ENCODE results near the gene CLDN5. TPM values are rescaled to one million over a fixed set of nuclear protein-coding genes. Genes with fewer than 3 reads are reported as not detected.

Gene CLDN5
- total RNA-seq, 1 donor from 2014 or later = 19.5 TPM

DNA sequence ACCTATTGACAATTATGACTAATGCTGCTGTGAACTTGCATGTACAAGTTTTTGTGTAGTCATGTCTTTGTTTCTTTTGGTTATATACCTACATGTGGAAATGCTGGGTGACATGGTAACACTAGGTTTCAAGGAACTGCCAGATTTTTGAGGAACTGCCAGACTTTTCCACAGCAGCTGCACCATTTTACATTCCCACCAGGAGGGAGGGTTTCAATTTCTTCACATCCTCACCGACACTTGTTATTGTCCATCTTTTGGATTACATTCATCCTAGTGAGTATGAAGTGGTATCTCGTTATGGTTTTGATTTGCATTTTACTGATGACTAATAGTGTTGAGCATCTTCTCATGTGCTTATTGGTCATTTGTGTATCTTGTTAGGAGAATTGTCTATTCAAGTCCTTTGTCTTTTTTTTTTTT is 13.3 kb downstream of the CLDN5 start:
- Histone ChIP-seq H3K4me3 (no peak overlapping the region), H3K36me3 (no peaks in the 10 kb centered on the region), H3K27ac (replicated peaks) (no peak overlapping the region), H3K9me3 (replicated peaks) (peaks cover 18% of the 10 kb centered on the region), H3K4me1 (no peaks in the 10 kb centered on the region), H3K27me3 (ENCODE audit: low read depth) (no peaks in the 10 kb centered on the region)
- intact Hi-C loops (cut with micrococcal nuclease) = no loop called here
- TF ChIP-seq, protein P1, sequence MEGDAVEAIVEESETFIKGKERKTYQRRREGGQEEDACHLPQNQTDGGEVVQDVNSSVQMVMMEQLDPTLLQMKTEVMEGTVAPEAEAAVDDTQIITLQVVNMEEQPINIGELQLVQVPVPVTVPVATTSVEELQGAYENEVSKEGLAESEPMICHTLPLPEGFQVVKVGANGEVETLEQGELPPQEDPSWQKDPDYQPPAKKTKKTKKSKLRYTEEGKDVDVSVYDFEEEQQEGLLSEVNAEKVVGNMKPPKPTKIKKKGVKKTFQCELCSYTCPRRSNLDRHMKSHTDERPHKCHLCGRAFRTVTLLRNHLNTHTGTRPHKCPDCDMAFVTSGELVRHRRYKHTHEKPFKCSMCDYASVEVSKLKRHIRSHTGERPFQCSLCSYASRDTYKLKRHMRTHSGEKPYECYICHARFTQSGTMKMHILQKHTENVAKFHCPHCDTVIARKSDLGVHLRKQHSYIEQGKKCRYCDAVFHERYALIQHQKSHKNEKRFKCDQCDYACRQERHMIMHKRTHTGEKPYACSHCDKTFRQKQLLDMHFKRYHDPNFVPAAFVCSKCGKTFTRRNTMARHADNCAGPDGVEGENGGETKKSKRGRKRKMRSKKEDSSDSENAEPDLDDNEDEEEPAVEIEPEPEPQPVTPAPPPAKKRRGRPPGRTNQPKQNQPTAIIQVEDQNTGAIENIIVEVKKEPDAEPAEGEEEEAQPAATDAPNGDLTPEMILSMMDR (IDR thresholded peaks at IDR 0.05; ENCODE audit: borderline replicate concordance) = no peak
- DNase-seq = no peak

DNA sequence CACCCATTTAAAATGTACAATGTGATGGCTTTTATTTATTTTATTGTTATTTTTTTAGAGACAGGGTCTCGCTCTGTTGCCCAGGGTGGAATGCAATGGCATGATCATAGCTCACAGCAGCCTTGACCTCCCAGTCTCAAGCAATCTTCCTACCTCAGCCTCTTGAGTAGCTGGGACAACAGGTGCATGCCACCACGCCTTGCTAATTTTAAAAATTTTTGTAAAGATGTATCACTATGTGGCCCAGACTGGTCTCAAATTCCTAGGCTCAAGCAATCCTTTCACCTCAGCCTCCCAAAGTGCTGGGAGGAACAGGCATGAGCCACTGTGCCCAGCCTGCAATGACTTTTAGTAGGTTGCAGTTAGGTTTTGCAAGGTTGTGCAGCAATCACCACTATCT is 14.3 kb downstream of the CLDN5 start:
- intact Hi-C loops (cut with micrococcal nuclease) = no loop called here
- H3K36me3 ChIP-seq = no peaks in the 10 kb centered on the region
- no peak overlapping the region for H3K27ac ChIP-seq (replicated peaks)
- H3K4me1 ChIP-seq = no peaks in the 10 kb centered on the region
- H3K9me3 ChIP-seq (replicated peaks) = peaks cover 18% of the 10 kb centered on the region
- TF ChIP-seq, protein P1 (IDR thresholded peaks at IDR 0.05; ENCODE audit: borderline replicate concordance) = no peak
- no peak overlapping the region for H3K4me3 ChIP-seq
- no peaks in the 10 kb centered on the region for H3K27me3 ChIP-seq (ENCODE audit: low read depth)
- DNase-seq = no peak

DNA sequence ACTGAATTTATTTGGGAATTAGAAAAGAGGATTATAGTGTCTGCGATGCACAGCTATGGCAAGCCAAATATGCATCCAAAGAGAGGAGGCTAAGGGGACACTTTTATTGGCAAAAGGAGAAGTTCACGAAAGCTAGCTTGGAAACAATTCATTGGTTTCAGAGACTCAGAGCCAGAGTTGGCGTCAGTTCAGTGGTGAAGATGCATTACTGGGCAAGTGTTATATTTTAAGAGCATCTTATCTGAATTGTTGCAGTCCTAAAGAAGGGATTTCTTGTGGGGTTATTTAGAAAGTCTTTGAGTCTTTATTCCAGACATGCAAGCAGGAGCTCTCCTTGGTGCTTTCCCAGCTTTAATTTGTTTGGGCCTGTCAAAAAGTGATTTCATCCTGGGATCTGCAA is 15.0 kb downstream of the CLDN5 start:
- no peaks in the 10 kb centered on the region for H3K36me3 ChIP-seq
- intact Hi-C loops (cut with micrococcal nuclease) = no loop called here
- H3K4me3 ChIP-seq = no peak overlapping the region
- H3K4me1 ChIP-seq = no peaks in the 10 kb centered on the region
- H3K9me3 ChIP-seq (replicated peaks) = peaks cover 14% of the 10 kb centered on the region
- DNase-seq = no peak
- no peaks in the 10 kb centered on the region for H3K27me3 ChIP-seq (ENCODE audit: low read depth)
- TF ChIP-seq, protein P1 (IDR thresholded peaks at IDR 0.05; ENCODE audit: borderline replicate concordance) = no peak
- H3K27ac ChIP-seq (replicated peaks) = no peak overlapping the region

DNA sequence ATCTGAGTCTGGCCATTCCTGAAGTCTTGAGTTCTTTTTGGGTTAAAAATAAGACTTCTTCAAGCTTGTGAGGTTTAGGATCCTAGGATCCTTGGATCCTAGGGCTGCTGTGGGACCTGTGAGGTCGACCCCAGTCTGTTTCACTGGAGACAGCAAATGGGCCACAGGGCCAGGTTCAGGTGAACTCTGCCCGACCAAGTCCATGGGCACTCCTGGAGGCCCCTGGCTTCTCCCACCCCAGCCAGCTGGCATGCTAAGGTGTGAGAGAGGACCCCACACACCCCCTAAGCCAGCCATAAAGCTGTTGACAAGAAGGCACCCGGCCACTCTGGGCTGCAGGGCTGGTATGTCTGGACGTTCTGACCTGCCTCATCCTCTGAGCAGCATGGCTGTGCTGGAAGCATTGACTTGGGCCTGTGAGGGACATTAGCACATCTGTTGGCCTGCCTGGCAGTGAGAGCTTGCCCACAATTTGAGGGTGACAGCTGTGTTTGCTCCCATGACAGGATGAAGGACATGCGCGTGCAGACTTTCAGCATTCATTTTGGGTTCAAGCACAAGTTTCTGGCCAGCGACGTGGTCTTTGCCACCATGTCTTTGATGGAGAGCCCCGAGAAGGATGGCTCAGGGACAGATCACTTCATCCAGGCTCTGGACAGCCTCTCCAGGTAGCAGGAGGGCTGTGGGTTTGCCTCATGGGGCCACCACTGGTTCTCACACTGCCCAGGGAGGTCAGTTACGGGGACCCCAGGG is 16.0 kb downstream of the CLDN5 start:
- DNase-seq = no peak
- TF ChIP-seq, protein P1 (IDR thresholded peaks at IDR 0.05; ENCODE audit: borderline replicate concordance) = no peak
- Histone ChIP-seq H3K27ac (replicated peaks) (no peak overlapping the region), H3K4me1 (no peaks in the 10 kb centered on the region), H3K9me3 (replicated peaks) (peaks cover 4% of the 10 kb centered on the region), H3K27me3 (ENCODE audit: low read depth) (no peaks in the 10 kb centered on the region), H3K36me3 (no peaks in the 10 kb centered on the region), H3K4me3 (no peak overlapping the region)
- intact Hi-C loops (cut with micrococcal nuclease) = no loop called here

DNA sequence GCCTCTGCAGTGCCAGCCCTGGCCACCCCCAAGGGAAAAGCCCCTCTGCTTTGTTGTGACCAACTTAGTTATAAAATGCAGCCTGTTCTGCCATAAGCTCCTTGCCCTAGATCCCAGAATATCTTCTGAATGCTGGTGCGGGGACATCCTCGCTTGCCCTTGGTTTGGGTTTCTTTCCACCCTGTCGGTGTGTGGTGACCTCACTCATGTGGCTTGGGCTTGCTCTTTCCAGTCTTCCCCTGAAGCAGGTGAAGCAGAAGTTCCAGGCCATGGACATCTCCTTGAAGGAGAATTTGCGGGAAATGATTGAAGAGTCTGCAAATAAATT is 16.7 kb downstream of the CLDN5 start:
- Histone ChIP-seq H3K9me3 (replicated peaks) (no peaks in the 10 kb centered on the region), H3K4me3 (no peak overlapping the region), H3K27ac (replicated peaks) (no peak overlapping the region), H3K36me3 (no peaks in the 10 kb centered on the region), H3K27me3 (ENCODE audit: low read depth) (no peaks in the 10 kb centered on the region), H3K4me1 (no peaks in the 10 kb centered on the region)
- intact Hi-C loops (cut with micrococcal nuclease) = no loop called here
- TF ChIP-seq, protein P1 (IDR thresholded peaks at IDR 0.05; ENCODE audit: borderline replicate concordance) = no peak
- DNase-seq = no peak
